K562 (cell line): Measurements from ENCODE around the gene CSTF1. TPM values are rescaled to one million over a fixed set of nuclear protein-coding genes. Genes with fewer than 3 reads are reported as not detected.

Experiments used
- CCAR2 ChIP-seq: fragments of 200-400 bp; formaldehyde crosslinking; IDR thresholded peaks from 2 replicates; pipeline ENCODE4 v1.6.1; 2017; ENCODE audit warnings: mild to moderate bottlenecking, low read depth, low read length
- CEBPG ChIP-seq, 3 experiments: fragments of 200-800 bp in 1 of 3; sonication (Bioruptor generic) in 1 of 3; sonication (generic) in 1 of 3; formaldehyde crosslinking in 1 of 3; IDR thresholded peaks in 2 of 3; conservative IDR thresholded peaks in 1 of 3; 2 replicates each; pipeline versions ENCODE4 v1.6.1 to v1.8.0; 2016 to 2022; ENCODE audit warnings: missing compliant biosample characterization in 2 of 3, missing genetic modification characterization in 2 of 3, mild to moderate bottlenecking in 1 of 3, missing genetic modification reagents in 1 of 3
- DMBX1 ChIP-seq: fragments of 250-450 bp; sonication (Bioruptor Pico); IDR thresholded peaks from 2 replicates; pipeline ENCODE4 v1.8.0; 2022; ENCODE audit warnings: inconsistent platforms, mild to moderate bottlenecking, moderate library complexity, borderline replicate concordance
- FOXA1 ChIP-seq: fragments of 450-650 bp; IDR thresholded peaks from 2 replicates; pipeline ENCODE4 v1.6.1; 2016; ENCODE audit warnings: mild to moderate bottlenecking, borderline replicate concordance
- FOXM1 ChIP-seq, 2 experiments: fragments of 450-650 bp in 1 of 2; sonication (generic) in 1 of 2; formaldehyde crosslinking in 1 of 2; IDR thresholded peaks; 2 replicates each; pipeline versions ENCODE4 v1.6.1 to v1.9.0; 2017 to 2022; ENCODE audit warnings: low read depth in 2 of 2, mild to moderate bottlenecking in 2 of 2, missing genetic modification reagents in 1 of 2, moderate library complexity in 1 of 2
- GATAD2B ChIP-seq: fragments of 450-650 bp; IDR thresholded peaks from 2 replicates; pipeline ENCODE4 v1.6.1; 2017; ENCODE audit warnings: mild to moderate bottlenecking, borderline replicate concordance
- HMGN3 ChIP-seq: IDR thresholded peaks from 2 replicates; pipeline ENCODE4 v1.6.1; 2011; ENCODE audit warnings: borderline replicate concordance, low read depth, mild to moderate bottlenecking, mixed read lengths, low read length; ENCODE audit not compliant: insufficient read length; ENCODE audit errors: extremely low read depth
- JUN ChIP-seq, 2 experiments: sonication (generic) in 1 of 2; formaldehyde crosslinking in 1 of 2; IDR thresholded peaks; 2 replicates each; pipeline versions ENCODE4 v1.6.1 to v1.8.0; 2012 to 2022; ENCODE audit warnings: borderline replicate concordance in 2 of 2, mild to moderate bottlenecking in 2 of 2, improper control_type of control experiment in 1 of 2, low read depth in 1 of 2, low read length in 1 of 2, missing genetic modification reagents in 1 of 2
- KHSRP ChIP-seq: fragments of 450-650 bp; IDR thresholded peaks from 2 replicates; pipeline ENCODE4 v1.6.1; 2017
- KLF13 ChIP-seq: fragments of 450-650 bp; IDR thresholded peaks from 2 replicates; pipeline ENCODE4 v1.6.1; 2016; ENCODE audit warnings: missing genetic modification characterization, low read depth, mild to moderate bottlenecking, missing compliant biosample characterization, moderate library complexity, borderline replicate concordance
- KLF16 ChIP-seq: IDR thresholded peaks from 2 replicates; pipeline ENCODE4 v1.6.1; 2016; ENCODE audit warnings: antibody characterized with exemption
- MEIS2 ChIP-seq: fragments of 450-650 bp; IDR thresholded peaks from 2 replicates; pipeline ENCODE4 v1.6.1; 2014; ENCODE audit warnings: mild to moderate bottlenecking; ENCODE audit not compliant: partially characterized antibody
- NCOA1 ChIP-seq: fragments of 450-650 bp; IDR thresholded peaks from 2 replicates; pipeline ENCODE4 v1.6.1; 2016; ENCODE audit warnings: low read depth
- PML ChIP-seq: IDR thresholded peaks from 2 replicates; pipeline ENCODE4 v1.6.1; 2012; ENCODE audit warnings: low read length, inconsistent platforms
- POLR2AphosphoS5 ChIP-seq: IDR thresholded peaks from 2 replicates; pipeline ENCODE4 v1.6.1; 2011; ENCODE audit warnings: mild to moderate bottlenecking, low read depth, low read length, moderate library complexity; ENCODE audit not compliant: control insufficient read depth, insufficient read depth
- RBM25 ChIP-seq: fragments of 200-400 bp; formaldehyde crosslinking; IDR thresholded peaks from 2 replicates; pipeline ENCODE4 v1.6.1; 2018; ENCODE audit warnings: low read length, low read depth, moderate library complexity; ENCODE audit not compliant: severe bottlenecking
- TEAD4 ChIP-seq, 2 experiments: sonication (generic) in 1 of 2; formaldehyde crosslinking in 1 of 2; IDR thresholded peaks; 2 replicates each; pipeline versions ENCODE4 v1.6.1 to v1.8.0; 2012 to 2022; ENCODE audit warnings: borderline replicate concordance in 1 of 2, inconsistent platforms in 1 of 2, low read length in 1 of 2, mild to moderate bottlenecking in 1 of 2, missing genetic modification reagents in 1 of 2
- TRIM25 ChIP-seq: fragments of 450-650 bp; IDR thresholded peaks from 2 replicates; pipeline ENCODE4 v1.7.0; 2016; ENCODE audit warnings: borderline replicate concordance
- TRIM28 ChIP-seq: fragments of 450-650 bp; IDR thresholded peaks from 2 replicates; pipeline ENCODE4 v1.6.1; 2017
- UBTF ChIP-seq, 2 experiments: IDR thresholded peaks; 2 replicates each; pipeline ENCODE4 v1.6.1; 2012; ENCODE audit warnings: improper control_type of control experiment in 2 of 2, low read depth in 2 of 2, low read length in 2 of 2, borderline replicate concordance in 1 of 2
- ZFX ChIP-seq: sonication (generic); formaldehyde crosslinking; IDR thresholded peaks from 2 replicates; pipeline ENCODE4 v1.8.0; 2022; ENCODE audit warnings: mild to moderate bottlenecking, missing genetic modification reagents, moderate library complexity
- ZNF175 ChIP-seq: fragments of 200-800 bp; sonication (Bioruptor generic); IDR thresholded peaks from 2 replicates; pipeline ENCODE4 v1.6.1; 2016; ENCODE audit warnings: low read depth, mild to moderate bottlenecking, missing genetic modification characterization, missing compliant biosample characterization
- polyA plus RNA-seq, 8 experiments: library from polyadenylated mRNA; depleted of rRNA in 4 of 8; stranded (reverse) in 5 of 8; unstranded in 3 of 8; fragments of >200 nt; fragmentation: Nextera tagmentation in 2 of 8; fragmentation: Illumina TruSeq in 1 of 8; extraction: Ambion mirVana in 2 of 8; extraction: Trizol in 1 of 8; gene quantifications; 2 replicates each; pipeline versions ENCODE4 v1.2.1 to v1.2.3, GENCODE V29; 2011 to 2014; ENCODE audit warnings: inconsistent platforms in 1 of 8, missing spikeins in 1 of 8
- total RNA-seq, 7 experiments: library from RNA; depleted of rRNA in 6 of 7; stranded (reverse); fragments of >200 nt in 6 of 7; fragmentation: Illumina TruSeq in 2 of 7; extraction: Trizol in 2 of 7; gene quantifications; 2 replicates each; pipeline versions ENCODE4 v1.2.1 to v1.2.3, GENCODE V29; 2011 to 2021; ENCODE audit warnings: low replicate concordance in 1 of 7

Gene CSTF1
- total and polyA plus RNA-seq, 9 of the 15 experiments (the other 6 are each of a cell fraction or from before 2014, with no cell fraction given): 30.8 to 110 (median 53.4) TPM

GRCh38 chr20:56362833-56363413, 29.5 kb upstream of the CSTF1 start (continued):
- 0 out of 4 replicates have a peak, but pooled peaks of 1 of the 2 experiments have one; percentile 7 for TF ChIP-seq UBTF (IDR thresholded peaks at IDR 0.05; ENCODE audit: borderline replicate concordance in 1 of 2, low read depth in 2 of 2, low read length in 2 of 2)
- TF ChIP-seq MEIS2: peak; percentile 87
- TF ChIP-seq NCOA1: peak; percentile 92; the same call in 1 of the 2 replicates
- peak; percentile 78 for TF ChIP-seq GATAD2B
- peak; percentile 95 for TF ChIP-seq DMBX1
- peak; percentile 99 for TF ChIP-seq HMGN3
- TF ChIP-seq FOXM1 (IDR thresholded peaks at IDR 0.05; ENCODE audit: low read depth): peak; percentile 89
- TF ChIP-seq FOXM1 (CRISPR knock-in tag; IDR thresholded peaks at IDR 0.05; ENCODE audit: low read depth): no peak
- 0 out of 2 replicates have a peak, but pooled peaks have one; percentile 20 for TF ChIP-seq ZFX (CRISPR knock-in tag)
- TF ChIP-seq TRIM25: no peak
- peak; percentile 50; the same call in 1 of the 2 replicates for TF ChIP-seq JUN (IDR thresholded peaks at IDR 0.05; ENCODE audit: borderline replicate concordance, low read depth, low read length)
- no peak for TF ChIP-seq JUN (CRISPR knock-in tag; IDR thresholded peaks at IDR 0.05; ENCODE audit: borderline replicate concordance)
- no peak for TF ChIP-seq FOXA1
- peak; percentile 52; the same call in 1 of the 2 replicates for TF ChIP-seq CEBPG (CRISPR knock-in tag; IDR thresholded peaks at IDR 0.05)
- TF ChIP-seq CEBPG (tag; conservative IDR thresholded peaks at IDR 0.05 in 1 of 2, IDR thresholded peaks at IDR 0.05 in 1 of 2): no peak; a peak in 1 of 4 replicates
- peak; percentile 84 for TF ChIP-seq ZNF175 (CRISPR knock-in tag)
- TF ChIP-seq KLF13: peak; percentile 72; the same call in 1 of the 2 replicates
- TF ChIP-seq PML: peak; percentile 95
- TF ChIP-seq KHSRP: peak; percentile 63
- no peak for TF ChIP-seq CCAR2
- 0 out of 2 replicates have a peak, but pooled peaks have one; percentile 48 for TF ChIP-seq TRIM28
- TF ChIP-seq TEAD4 (IDR thresholded peaks at IDR 0.05; ENCODE audit: low read length): peak; percentile 98
- no peak for TF ChIP-seq TEAD4 (CRISPR knock-in tag; IDR thresholded peaks at IDR 0.05; ENCODE audit: borderline replicate concordance)
- TF ChIP-seq POLR2AphosphoS5: peak; percentile 98
- TF ChIP-seq RBM25: no peak
- TF ChIP-seq KLF16: peak; percentile 97
